Stomach (tissue), 9 donors: ENCODE results near the gene SEMA4C. TPM values are rescaled to one million over a fixed set of nuclear protein-coding genes. Genes with fewer than 3 reads are reported as not detected.

Experiments used
- DNase-seq, 2 donors: peaks; one replicate each; pipeline versions ENCODE4 v3.0.0 to v3.0.0-alpha.2; 2013 to 2019
- H3K27ac ChIP-seq, 5 donors: fragments of 200-600 bp in 4 of 5; sonication (generic) in 4 of 5; one replicate each; pipeline ENCODE4 v1.5.1; 2013 to 2019; ENCODE audit warnings: mild to moderate bottlenecking in 1 of 5, moderate library complexity in 1 of 5
- H3K27me3 ChIP-seq, 3 donors: fragments of 200-600 bp; sonication (generic); one replicate each; pipeline ENCODE4 v1.5.1; 2017 to 2019; ENCODE audit warnings: mixed run types in 1 of 3
- H3K36me3 ChIP-seq, 4 donors: fragments of 200-600 bp; sonication (generic); 1 replicate in 3 of 4; 2 replicates in 1 of 4; pipeline ENCODE4 v1.5.1; 2016 to 2019
- H3K4me1 ChIP-seq, 4 donors: fragments of 200-600 bp; sonication (generic); one replicate each; pipeline ENCODE4 v1.5.1; 2016 to 2019
- H3K4me3 ChIP-seq, 4 donors: fragments of 200-600 bp; sonication (generic) in 3 of 4; one replicate each; pipeline ENCODE4 v1.5.1; 2016 to 2019; ENCODE audit warnings: mild to moderate bottlenecking in 1 of 4
- H3K9me3 ChIP-seq, 4 donors: fragments of 200-600 bp; sonication (generic); one replicate each; pipeline ENCODE4 v1.5.1; 2016 to 2019
- EP300 ChIP-seq: sonication (generic); formaldehyde crosslinking; IDR thresholded peaks from one replicate; pipeline ENCODE4 v1.6.1; 2017; ENCODE audit warnings: antibody characterized with exemption
- POLR2A ChIP-seq, 4 donors: fragments of 450-650 bp; IDR thresholded peaks; one replicate each; pipeline ENCODE4 v1.6.1; 2016; ENCODE audit warnings: antibody characterized with exemption in 4 of 4, control low read depth in 2 of 4, mild to moderate bottlenecking in 1 of 4, moderate library complexity in 1 of 4
- POLR2AphosphoS5 ChIP-seq, 3 donors: sonication (generic); formaldehyde crosslinking; IDR thresholded peaks; one replicate each; pipeline ENCODE4 v1.6.1; 2016; ENCODE audit warnings: antibody characterized with exemption in 3 of 3
- WGBS, 5 donors: extraction: QIAGEN DNeasy Blood & Tissue Kit in 3 of 5; methylation state at CpG; one replicate each; pipeline versions ENCODE4 v1.1.5 to v1.1.7; 2013 to 2018; 5-methylcytosine and 5-hydroxymethylcytosine counted together
- intact Hi-C: fragments of 100-400 bp; cut with DNase I; formaldehyde crosslinking; loops from one replicate; pipeline ENCODE4 v1.15.1; 2023; ENCODE audit warnings: low total_unique reads
- polyA plus RNA-seq, 3 donors: library from polyadenylated mRNA; stranded (reverse); fragments of 200-250 nt; gene quantifications; one replicate each; pipeline ENCODE4 v1.2.3, GENCODE V29; 2013
- total RNA-seq, 5 donors: library from RNA; depleted of rRNA; stranded (reverse); fragments of >200 nt; gene quantifications; one replicate each; pipeline versions ENCODE4 v1.1.0 to v1.2.3, GENCODE V29; 2014 to 2016
- TF ChIP-seq, protein P1 (sequence below), 7 experiments: fragments of 450-650 bp in 4 of 7; fragments of 200-600 bp in 3 of 7; sonication (generic) in 3 of 7; IDR thresholded peaks; one replicate each; pipeline ENCODE4 v1.5.1; 2016 to 2019; ENCODE audit warnings: antibody characterized with exemption in 7 of 7, control low read depth in 2 of 7, mild to moderate bottlenecking in 1 of 7
- donor health status: healthy with polysubstance abuse.
- donor health status: Bipolar disorder and iron deficiency.
- donor health status: healthy.

SEMA4C gene
- total and polyA plus RNA-seq, 8 donors = 5.7 to 78.8 (median 18.0) TPM

DNA sequence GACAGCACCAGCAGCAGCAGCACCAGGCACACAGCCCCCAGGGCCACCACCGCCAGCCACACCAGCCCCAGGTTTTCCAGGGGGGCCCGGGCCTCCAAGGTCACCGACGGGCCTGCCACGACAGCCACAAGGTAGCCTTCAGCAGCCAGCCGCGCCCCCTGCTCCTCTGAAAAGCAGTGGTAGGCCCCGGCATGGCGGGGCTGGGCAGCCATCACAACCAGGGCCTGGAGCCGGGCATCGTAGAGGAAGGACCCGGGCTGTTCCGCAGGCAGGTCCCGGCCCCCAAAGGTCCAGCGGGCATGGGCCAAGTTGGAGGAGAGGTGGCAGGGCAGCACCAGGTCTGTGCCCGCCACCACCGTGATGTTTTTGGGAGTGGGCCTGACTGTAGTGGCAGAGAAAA lies 8.8 kb downstream of the SEMA4C start:
- peak in 1 of 2 donors; percentile 3 for DNase-seq
- peak overlapping the region in 3 of 5 donors; percentile 87 to 90 (median 88) for H3K27ac ChIP-seq
- TF ChIP-seq, protein P1, sequence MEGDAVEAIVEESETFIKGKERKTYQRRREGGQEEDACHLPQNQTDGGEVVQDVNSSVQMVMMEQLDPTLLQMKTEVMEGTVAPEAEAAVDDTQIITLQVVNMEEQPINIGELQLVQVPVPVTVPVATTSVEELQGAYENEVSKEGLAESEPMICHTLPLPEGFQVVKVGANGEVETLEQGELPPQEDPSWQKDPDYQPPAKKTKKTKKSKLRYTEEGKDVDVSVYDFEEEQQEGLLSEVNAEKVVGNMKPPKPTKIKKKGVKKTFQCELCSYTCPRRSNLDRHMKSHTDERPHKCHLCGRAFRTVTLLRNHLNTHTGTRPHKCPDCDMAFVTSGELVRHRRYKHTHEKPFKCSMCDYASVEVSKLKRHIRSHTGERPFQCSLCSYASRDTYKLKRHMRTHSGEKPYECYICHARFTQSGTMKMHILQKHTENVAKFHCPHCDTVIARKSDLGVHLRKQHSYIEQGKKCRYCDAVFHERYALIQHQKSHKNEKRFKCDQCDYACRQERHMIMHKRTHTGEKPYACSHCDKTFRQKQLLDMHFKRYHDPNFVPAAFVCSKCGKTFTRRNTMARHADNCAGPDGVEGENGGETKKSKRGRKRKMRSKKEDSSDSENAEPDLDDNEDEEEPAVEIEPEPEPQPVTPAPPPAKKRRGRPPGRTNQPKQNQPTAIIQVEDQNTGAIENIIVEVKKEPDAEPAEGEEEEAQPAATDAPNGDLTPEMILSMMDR (IDR thresholded peaks at IDR 0.05) = no peak
- TF ChIP-seq POLR2AphosphoS5 (IDR thresholded peaks at IDR 0.05) = no peak
- no peak for TF ChIP-seq EP300
- no peak for TF ChIP-seq POLR2A (IDR thresholded peaks at IDR 0.05)
- no peaks in the 10 kb centered on the region for H3K9me3 ChIP-seq
- WGBS, 5 donors = 89 to 95% (median 92%) methylated on average over 4 to 17 of the region's 17 CpGs
- peaks cover 58 to 66% (median 60%) of the 10 kb centered on the region in 4 donors for H3K36me3 ChIP-seq
- no peaks in the 10 kb centered on the region for H3K27me3 ChIP-seq
- intact Hi-C loops = loop anchor here (5.0 kb wide), 1 partner anchor 96 kb away; no protein-coding TSS in a partner anchor
- H3K4me3 ChIP-seq = no peak overlapping the region
- peaks cover 42 to 90% (median 57%) of the 10 kb centered on the region in 4 donors for H3K4me1 ChIP-seq

DNA sequence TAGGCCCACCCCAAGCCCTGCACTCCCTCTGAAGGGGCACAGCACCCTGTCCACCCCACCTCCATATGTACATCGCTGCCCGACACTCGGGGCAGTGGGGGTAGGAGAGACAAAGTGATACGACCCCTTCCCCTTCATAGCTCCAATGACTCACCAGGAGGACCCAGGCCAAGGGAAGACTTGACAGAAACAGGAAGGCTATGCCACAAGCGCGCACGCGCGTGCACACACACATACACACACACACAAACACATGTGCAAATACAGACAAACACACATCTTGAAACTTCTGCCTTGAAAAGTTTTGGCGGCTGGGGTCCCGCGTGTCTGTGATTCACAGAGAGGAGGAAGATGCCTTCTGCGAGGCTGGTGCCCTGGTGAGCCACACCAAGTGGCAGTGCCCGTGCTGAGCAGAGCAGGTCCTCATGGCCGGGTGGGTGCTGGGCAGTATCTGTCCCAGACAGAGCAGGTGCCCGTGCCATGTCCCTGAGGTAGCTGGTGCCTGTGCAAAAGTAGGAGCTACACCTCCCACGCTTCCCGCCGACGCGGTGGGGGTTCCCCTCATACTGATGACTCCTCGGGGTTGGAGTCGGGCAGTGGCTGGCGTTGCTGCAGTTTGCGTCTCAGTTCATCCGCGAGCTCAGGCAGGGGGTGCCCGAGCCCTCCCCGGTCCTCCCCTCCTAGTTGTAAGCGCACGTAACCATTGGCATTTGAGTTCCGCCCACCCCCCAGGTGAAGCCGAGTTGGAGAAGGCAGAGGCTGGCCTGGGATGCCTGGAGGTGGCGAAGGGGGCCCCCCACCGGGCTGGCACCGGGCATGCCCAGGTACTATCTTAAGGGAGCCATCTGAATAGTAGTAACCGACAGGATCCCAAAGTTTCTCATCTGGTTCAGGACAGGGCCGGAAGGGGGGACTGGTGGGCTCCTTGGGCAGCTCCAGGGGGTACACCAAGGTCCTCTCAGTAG lies 9.5 kb downstream of the SEMA4C start:
- H3K9me3 ChIP-seq = no peaks in the 10 kb centered on the region
- no peak overlapping the region for H3K4me3 ChIP-seq
- 60 to 80% (median 72%) methylated on average over 19 to 38 of the region's 38 CpGs for WGBS, 5 donors
- no peaks in the 10 kb centered on the region for H3K27me3 ChIP-seq
- peaks cover 51 to 59% (median 53%) of the 10 kb centered on the region in 4 donors for H3K36me3 ChIP-seq
- H3K4me1 ChIP-seq = peaks cover 37 to 89% (median 52%) of the 10 kb centered on the region in 4 donors
- peak in 1 of 2 donors; percentile 37 for DNase-seq
- H3K27ac ChIP-seq = peak overlapping the region in 4 of 5 donors; percentile 87 to 90 (median 88)
- TF ChIP-seq POLR2A (IDR thresholded peaks at IDR 0.05) (no peak), POLR2AphosphoS5 (IDR thresholded peaks at IDR 0.05) (no peak), EP300 (no peak)
- TF ChIP-seq, protein P1 (IDR thresholded peaks at IDR 0.05) = no peak
- intact Hi-C loops = loop anchor here (5.0 kb wide), 1 partner anchor 97 kb away; no protein-coding TSS in a partner anchor

DNA sequence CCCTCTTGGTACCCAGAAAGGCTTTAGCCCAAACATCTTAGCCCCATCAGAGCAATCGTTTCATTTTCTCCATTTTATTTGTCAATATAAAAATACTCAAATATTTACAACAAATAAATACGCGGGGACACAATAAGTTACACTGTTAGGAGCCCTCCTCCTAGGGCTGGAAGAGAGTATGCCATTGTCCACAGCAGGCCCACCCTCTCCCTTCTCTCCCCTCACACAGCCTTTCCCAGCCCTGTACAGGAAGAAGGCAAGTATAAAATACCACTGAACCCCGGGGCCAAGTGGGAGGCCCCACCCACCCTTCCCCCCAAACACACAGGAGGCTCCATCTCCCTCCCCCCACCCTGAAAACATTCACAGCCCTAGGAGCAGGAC lies 10.2 kb downstream of the SEMA4C start:
- peaks cover 31 to 88% (median 48%) of the 10 kb centered on the region in 4 donors for H3K4me1 ChIP-seq
- no peak overlapping the region for H3K4me3 ChIP-seq
- H3K27ac ChIP-seq = peak overlapping the region in 4 of 5 donors; percentile 87 to 90 (median 88)
- H3K27me3 ChIP-seq = no peaks in the 10 kb centered on the region
- intact Hi-C loops = loop anchor here (5.0 kb wide), 1 partner anchor 98 kb away; no protein-coding TSS in a partner anchor
- 23 to 32% (median 29%) methylated on average over 4 of the region's 4 CpGs for WGBS, 5 donors
- H3K36me3 ChIP-seq = peaks cover 44 to 52% (median 46%) of the 10 kb centered on the region in 4 donors
- peak in 1 of 2 donors; percentile 16 for DNase-seq
- no peaks in the 10 kb centered on the region for H3K9me3 ChIP-seq
- TF ChIP-seq POLR2AphosphoS5 (IDR thresholded peaks at IDR 0.05) (no peak), EP300 (no peak), POLR2A (IDR thresholded peaks at IDR 0.05) (no peak)
- TF ChIP-seq, protein P1 (IDR thresholded peaks at IDR 0.05) = no peak

DNA sequence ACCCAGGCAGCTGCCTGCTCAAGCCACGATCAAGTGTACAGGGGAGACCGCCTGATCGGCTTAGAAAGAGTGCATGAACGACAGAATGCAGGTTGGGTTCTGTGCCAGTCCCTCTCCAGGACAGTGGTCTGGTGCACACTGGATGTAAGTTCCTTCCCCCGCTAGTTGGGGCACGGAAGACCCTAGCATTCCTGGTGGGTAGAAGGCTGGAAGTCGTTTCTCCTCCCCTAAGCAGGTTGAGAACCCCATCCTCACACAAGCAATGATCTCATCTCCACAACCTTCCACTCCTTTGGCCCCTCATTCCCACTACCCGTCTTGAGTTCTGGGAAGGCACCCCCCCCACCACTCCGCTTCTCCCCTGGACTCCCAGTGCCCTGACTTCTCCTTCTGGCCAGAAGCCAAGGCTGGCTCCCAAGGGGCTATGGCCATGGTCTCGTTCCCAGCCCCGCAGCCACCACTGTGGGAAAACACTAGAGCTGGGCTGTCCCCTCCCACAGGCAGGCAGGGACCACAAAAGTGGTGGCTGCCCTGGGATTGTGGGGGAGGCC lies 10.7 kb downstream of the SEMA4C start:
- Histone ChIP-seq H3K4me1 (peaks cover 26 to 83% (median 43%) of the 10 kb centered on the region in 4 donors), H3K27ac (peak overlapping the region in 4 of 5 donors; percentile 87 to 90 (median 88)), H3K36me3 (peaks cover 41 to 51% (median 44%) of the 10 kb centered on the region in 4 donors), H3K9me3 (no peaks in the 10 kb centered on the region), H3K4me3 (peak overlapping the region in 2 of 4 donors; percentile 79 to 90), H3K27me3 (no peaks in the 10 kb centered on the region)
- TF ChIP-seq EP300 (no peak), POLR2A (IDR thresholded peaks at IDR 0.05) (no peak), POLR2AphosphoS5 (IDR thresholded peaks at IDR 0.05) (no peak)
- TF ChIP-seq, protein P1 (IDR thresholded peaks at IDR 0.05) = no peak
- intact Hi-C loops = no loop called here
- peak in 1 of 2 donors; percentile 61 for DNase-seq
- WGBS, 5 donors = 36 to 46% (median 45%) methylated on average over 11 of the region's 11 CpGs
